SIG-M5 treated with dmso at 0.1 percent for 504 hours (cell line): Measurements from ENCODE around the gene CXCL6.
A peak's percentile ranks its signal among the peaks of the same experiment; 100 is the strongest.

Experiments used
- DNase-seq: peaks from one replicate; lab custom pipeline; 2025; ENCODE audit not compliant: unreplicated experiment; lab: John Stamatoyannopoulos, UW

CXCL6 gene

DNA sequence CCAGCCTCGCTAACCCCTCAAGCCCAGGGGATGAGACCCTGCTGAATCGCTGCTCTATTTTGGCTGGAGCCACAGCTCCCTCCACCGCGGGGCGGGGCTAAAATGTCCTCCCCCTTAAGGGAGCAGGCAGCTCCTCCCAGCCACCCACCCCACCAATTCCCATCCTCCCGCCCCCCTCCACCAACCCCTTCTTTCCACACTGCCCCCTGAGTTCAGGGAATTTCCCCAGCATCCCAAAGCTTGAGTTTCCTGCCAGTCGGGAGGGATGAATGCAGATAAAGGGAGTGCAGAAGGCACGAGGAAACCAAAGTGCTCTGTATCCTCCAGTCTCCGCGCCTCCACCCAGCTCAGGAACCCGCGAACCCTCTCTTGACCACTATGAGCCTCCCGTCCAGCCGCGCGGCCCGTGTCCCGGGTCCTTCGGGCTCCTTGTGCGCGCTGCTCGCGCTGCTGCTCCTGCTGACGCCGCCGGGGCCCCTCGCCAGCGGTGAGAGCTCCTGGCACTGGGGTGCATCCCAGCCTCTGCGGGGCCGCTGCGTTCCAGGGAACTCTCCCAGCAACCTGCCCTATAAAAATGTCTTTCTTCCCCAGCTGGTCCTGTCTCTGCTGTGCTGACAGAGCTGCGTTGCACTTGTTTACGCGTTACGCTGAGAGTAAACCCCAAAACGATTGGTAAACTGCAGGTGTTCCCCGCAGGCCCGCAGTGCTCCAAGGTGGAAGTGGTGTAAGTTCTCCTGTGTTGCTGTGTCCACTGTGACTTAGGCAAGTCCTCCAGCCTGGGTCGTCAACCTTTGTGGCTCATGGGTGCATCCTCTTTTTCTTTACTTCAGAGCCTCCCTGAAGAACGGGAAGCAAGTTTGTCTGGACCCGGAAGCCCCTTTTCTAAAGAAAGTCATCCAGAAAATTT lies at the start of gene CXCL6:
Gene CXCL6, plus strand, starts transcription at position 306 of the 907 bp plus-strand sequence. Its CDS starts 73 bp downstream, at position 379.
- DNase-seq: no peak

DNA sequence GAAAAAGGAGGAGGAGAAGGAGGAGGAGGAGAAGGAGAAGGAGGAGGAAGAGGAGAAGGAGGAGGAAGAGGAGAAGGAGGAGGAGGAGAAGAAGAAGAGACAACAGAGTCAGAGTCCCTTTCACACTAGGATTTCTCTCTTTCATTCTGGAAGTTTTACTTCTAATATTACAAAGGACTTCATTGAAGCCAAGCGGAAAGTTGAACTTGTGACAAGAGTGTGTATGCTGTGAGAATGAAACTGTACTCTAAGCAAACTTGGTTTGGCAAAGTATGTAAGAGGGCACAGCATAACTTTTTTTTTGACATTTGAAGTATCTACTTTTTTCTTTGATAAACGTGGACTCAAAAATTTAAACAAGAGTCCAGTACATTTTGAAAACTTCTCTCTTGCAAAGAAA lies 48.1 kb upstream of the CXCL6 start:
- DNase-seq: no peak

DNA sequence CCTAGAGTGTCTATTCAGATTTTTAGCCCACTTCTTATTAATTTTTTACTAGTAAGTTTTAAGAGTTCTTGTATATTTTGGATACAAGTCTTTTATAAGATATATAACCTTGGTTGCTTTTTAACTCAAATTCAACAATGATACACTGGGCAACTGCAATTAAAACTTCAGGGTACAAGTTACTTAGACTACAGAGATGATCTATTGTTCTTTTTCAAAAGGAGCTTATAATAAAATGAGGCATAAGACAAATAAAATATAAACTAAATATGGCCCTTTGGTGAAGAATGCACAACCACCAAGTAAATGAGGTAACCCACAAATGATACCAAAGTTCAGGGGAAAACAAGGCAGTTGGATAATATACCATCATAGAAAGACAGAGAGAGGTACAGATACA lies 37.6 kb upstream of the CXCL6 start:
- no peak for DNase-seq

DNA sequence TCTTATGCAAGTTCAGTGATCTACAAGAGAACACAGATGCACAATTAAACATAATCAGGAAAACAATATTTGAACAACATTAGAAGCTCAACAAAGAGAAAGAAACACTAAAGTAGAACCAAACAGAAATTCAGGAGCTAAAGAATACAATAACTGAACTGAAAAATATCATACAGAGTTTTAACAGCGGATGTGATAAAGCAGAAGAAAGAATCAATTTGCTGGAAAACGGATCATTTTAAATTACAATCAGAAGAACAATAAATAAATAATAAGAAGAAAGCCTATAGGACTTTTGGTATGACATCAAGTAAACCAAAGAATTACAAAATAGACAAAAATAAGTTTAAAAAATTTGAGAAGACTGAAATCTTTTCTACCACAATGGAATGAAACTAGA lies 36.3 kb upstream of the CXCL6 start:
- no peak for DNase-seq

DNA sequence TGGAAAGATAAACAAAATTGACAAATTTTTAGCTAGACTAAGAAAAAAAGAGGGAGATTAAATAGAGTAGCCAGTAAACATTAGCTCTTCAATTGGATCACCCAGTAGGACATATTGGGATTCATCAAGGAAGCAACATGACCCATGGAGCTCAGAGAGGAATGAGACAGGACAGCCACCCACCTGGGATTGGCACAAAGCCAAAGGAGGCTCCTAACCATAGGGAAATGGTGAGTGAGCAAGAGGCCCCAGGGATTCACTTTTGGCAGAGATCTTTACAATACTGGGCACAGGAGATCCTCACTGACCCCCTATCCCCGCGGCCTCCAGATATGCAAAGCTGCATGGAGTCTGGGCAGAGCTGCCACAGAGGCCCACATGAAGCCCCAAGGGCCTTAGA lies 34.8 kb upstream of the CXCL6 start:
- DNase-seq: no peak

DNA sequence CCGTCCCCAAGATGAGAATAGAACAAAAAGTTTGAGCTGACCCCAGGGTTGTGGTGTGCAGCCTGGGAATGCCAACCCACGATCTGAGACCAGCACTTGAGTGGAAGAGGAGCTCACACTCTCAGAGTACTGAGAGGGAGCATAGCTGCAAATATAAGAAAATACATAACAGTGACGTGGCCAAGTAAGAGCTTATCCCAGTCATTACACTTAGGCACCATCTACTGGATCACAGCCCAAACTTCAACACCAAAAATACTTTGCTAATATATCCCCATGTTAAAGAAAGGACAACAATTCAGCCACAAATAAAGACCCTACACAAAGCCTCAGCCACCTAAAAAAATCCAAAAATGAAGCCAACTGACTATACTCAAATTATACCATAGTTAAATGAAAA lies 33.3 kb upstream of the CXCL6 start:
- peak; percentile 2 for DNase-seq

DNA sequence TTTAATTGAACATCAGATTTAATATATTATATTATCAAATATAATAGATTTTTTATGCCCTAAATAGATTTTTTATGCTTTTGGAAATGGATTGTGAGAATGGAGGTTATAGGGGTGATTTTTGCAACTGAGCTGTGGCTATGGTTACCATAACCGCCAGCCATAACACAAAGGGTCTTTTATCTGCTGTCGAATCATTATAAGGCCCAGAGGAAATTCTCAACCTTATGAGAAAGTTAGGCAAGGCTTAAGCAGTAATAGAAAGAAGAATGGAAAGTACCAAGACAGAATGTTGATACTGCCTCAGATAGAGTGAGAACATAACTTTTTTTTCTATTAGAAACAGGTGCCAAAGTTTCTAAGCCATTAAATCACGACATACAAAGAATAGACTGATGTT lies 26.3 kb upstream of the CXCL6 start:
- no peak for DNase-seq

DNA sequence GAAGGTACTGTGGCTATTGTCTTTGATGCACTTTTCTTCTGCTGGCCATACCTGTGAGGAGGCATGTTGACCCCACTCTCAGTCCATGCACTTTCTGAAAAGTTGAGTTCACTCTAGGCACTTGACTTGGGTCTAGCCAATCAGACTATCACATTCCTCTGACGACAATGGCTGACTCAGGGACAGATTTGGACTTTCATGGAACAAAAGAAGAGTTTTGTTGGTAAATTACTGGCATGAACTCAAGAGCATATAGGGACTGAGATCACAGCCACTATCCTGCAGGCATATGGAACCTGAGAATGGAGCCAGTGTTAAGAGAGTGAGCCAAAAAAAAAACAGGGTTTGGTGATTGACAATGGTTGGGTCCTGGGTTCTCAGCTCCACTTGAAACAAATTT lies 24.6 kb upstream of the CXCL6 start:
- DNase-seq: no peak

DNA sequence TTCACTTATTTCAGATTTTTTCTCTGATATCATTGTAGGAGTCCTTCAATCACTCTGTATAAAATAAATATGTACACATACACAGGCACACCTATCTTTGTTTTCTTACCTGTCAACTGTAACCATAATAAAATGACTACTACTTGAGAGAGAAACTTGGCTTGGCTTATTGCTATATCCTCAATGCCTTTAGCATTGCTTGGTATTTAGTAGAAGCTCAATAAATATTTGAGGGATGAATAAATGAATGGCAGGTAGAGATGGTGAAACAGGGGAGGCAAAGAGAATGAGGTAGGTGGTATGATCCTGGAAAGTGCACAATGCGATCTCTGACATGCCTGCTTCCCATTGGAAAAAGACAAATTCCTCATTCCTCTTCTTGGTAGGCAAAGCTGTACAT lies 21.8 kb upstream of the CXCL6 start:
- DNase-seq: no peak

DNA sequence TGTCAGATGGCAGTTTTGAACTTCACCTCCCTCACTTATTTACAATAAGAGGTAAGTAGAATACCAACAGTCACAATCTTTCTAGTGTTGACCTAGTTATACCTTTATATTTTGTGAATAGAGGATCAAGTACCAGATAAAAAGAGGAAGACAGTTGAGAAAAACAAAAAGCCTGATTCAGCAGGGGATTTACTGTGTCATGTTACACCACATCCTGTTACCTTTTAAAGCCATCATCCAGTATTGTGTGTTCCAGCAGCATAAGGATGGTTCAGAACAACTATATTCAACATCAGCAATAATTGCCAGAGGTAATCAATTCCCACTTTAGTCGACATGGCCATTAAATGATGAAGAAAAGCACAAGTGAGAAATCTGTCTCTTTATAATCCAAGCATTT lies 21.3 kb upstream of the CXCL6 start:
- DNase-seq: peak; percentile 45

DNA sequence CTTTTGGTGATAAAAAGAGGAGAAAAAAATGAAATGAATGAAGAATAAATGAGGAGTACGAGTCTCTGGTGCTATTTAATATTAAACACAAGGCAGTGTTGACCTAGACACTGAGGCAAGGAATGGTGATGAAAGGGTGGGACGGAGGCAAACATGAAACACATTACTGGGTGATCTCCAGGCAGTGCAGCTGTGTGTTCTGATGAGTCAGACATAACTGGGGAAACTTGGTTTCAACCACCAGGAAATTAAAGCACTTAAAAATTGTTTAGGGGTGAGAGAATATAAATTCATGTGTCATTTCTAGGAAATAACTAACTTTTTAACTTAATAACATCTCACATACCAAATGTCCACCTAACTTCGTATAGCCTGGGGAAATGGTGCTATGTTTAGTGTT lies 19.7 kb upstream of the CXCL6 start:
- no peak for DNase-seq

DNA sequence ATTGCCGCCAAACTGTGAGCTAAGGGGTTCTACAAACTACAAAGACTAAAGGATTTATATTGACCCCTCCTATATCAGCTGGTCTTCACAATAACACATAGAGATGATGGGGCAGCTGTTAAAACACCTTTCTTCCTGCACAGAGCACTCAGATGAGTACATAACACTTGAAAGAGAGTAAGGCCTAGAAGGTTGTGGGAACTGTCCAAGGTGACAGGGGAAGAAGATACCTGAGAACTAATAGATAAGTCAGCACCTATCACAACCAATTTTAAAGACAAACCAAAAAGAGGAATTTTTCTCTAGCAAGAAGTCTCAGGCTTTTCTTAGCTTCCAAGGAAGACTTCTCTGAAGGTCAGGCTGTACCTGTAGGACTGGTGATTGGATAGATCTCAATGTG lies 19.1 kb upstream of the CXCL6 start:
- DNase-seq: no peak

DNA sequence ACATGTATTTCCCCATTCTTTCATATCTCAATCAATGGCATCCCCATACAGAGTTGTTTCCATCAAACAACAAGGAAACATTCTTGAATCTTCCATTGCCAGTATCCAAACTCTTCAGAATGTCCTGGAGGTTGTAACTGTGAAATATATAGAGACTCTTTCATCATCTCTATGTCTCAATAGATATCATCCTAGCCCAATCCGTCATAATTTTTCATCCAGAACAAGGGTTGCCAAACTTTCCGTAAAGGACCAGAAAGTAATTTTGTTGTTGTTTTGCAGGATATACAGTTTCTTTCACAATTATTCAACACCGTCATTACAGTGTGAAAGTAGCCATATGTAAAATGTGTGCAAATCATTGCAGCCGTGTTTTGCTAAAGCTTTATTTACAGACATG lies 15.2 kb upstream of the CXCL6 start:
- peak; percentile 13 for DNase-seq

DNA sequence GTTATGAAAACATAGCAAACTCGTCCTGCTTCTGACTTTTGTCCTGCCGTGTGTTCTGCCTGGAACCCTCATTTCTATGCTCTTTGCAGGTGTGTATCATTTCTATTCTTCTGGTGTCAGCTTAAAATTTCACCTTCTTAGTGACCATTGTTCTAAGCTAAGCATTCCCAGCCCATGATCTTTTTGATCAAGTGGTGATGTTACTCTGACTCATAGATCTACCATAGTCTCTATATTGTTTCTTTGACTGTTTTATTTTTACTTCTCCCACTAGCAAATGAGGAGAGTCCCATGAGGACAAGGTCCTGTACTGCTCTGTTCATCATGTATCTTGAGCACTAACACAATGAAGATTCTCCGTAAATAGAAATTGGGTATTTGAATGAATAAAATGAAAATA lies 14.1 kb upstream of the CXCL6 start:
- DNase-seq: no peak

DNA sequence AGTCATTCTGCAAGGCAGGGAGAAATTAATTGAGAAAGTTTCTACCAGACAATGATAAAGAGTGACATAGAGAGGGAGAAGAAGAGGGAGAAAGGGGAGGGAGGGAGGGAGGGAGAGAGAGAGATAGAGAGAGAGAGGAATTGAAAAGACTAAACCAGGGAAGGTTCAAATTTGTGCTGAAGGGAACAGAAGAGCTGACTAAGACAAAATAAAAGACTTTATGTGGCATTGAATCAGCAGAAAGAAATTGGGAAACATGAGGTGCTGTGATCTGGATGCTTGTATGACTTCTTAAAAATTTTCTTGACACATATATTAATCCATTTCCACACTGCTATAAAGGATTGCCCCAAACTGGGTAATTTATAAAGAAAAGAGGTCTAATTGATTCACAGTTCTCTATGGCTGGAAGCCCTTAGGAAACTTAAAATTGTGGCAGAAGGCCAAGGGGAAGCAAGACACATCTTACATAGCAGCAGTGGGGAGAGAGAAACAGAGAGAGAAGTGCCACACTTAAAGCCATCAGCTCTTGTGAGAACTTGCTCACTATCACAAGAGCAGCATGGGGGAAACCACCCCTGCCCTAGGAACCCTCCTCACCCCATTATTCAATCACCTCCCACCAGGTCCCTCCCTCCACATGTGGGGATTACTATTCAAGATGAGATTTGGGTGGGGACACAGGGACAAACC lies 13.5 kb upstream of the CXCL6 start:
- DNase-seq: no peak

DNA sequence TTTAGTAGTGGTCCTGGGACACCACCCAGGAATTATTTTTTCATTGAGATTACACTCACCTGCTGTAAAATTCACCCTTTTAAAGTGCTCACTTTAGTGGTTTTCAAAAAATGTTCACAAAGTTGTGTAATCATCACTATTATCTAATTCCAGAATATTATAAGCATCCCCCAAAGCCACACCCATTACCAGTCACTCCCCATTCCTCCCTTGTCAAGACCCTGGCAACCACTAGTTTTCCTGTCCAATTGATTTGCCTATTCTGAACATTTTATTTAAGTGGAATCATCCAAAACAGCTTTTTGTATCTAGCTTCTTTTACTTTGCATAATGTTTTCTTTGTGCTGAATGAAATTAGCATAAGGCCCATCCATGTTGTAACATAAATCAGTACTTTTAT lies 12.7 kb upstream of the CXCL6 start:
- no peak for DNase-seq

DNA sequence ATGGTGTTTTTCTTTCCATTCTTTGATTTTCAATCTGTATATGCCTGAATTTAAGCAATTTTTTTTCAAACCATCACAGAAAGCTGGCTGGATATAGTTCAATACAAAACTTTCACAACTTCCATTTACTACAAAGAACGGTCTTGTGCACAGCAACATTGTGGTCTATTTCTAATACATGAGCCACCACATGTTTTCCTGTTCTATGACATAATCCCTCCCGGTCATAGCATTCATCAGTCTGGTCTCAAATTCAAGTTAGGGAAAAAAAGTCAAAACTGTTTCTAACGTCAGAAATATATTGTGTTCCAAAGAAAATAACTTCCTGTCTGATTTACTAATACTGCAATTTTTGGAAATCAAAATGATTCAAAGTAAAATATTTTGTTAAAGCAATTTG lies 7.5 kb upstream of the CXCL6 start:
- DNase-seq: peak; percentile 77

DNA sequence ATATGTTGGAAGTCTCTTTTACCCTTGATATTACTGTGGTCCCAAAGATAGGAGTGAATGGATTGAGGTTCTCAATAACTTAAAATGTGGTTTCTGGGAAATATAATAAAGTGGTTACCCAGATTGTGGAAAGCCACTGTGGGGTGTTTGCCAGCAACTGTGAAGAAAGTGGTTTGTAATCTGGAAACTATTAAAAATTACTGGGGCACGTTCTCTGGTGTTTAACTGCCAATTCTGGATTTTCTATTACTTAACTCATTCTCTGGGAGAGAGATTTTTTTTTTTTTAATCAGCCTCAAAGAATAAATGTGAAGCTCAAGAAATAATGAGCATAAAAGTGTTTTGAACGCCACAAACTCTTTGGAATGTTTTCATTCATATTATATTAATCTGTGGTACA lies 4.9 kb upstream of the CXCL6 start:
- no peak for DNase-seq

DNA sequence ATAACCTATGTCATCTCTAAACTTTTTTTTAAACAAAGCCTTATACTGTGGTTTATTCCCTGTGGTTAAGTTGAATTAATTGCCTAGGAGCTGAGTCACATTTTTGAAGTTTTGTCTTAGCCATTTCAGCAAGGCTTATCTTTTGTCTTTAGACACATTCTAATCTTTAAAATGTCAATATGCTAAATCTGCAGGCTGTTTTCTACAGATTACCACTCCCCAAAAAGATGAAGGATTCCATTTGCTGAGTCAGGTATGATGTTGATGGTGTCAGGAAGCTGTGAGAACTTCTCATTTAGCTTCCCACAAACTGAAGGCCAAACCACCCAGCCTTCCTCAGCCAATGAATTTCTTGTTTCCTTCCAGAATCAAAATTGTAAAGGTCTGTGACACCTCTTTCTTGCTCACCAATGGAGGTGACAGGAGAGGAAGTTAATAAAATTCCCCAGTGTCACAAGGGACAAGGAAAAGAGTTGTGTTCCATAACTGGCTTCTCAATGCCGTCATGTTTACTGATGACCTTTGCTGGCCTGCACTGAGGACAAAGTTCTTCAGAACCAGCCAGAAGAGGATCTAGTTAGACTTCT lies 3.7 kb upstream of the CXCL6 start:
- DNase-seq: no peak

DNA sequence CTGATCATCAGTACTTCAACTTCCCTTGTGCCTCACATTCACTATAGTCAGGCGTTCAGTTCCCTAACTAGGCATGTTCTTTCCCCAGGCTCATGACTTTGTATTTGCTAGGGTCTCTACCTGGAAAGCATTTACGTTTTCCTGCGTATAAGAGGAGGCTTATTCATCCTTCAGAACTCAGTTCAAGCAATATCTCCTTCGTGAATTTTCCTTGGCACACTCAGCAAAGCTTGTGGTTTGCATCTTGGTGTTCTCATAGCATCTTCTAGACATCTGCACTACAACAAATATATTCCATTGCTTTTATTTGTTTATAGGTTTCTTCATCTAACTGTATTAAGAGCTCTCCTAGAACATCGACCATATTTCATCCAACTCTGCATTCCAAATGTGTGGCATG lies 2.6 kb downstream of the CXCL6 start:
- no peak for DNase-seq

DNA sequence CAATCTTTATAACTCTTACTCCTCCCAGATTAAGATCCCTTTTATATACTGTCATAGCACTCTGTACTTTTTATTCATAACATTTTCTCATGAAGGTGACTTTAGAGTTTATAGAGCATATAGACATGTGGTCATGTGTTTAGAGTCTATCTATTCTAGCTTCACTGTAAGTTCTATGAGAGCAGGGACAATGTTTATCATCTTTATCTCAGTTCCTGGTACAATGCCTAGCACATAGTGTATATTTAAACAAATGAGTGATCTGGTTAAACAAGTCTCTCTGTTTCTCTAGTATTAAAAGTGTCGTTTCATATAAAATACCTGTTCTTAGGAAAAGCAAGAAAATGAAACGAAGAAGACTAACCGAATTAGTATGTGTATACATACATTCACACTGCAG lies 3.2 kb downstream of the CXCL6 start:
- DNase-seq: no peak

DNA sequence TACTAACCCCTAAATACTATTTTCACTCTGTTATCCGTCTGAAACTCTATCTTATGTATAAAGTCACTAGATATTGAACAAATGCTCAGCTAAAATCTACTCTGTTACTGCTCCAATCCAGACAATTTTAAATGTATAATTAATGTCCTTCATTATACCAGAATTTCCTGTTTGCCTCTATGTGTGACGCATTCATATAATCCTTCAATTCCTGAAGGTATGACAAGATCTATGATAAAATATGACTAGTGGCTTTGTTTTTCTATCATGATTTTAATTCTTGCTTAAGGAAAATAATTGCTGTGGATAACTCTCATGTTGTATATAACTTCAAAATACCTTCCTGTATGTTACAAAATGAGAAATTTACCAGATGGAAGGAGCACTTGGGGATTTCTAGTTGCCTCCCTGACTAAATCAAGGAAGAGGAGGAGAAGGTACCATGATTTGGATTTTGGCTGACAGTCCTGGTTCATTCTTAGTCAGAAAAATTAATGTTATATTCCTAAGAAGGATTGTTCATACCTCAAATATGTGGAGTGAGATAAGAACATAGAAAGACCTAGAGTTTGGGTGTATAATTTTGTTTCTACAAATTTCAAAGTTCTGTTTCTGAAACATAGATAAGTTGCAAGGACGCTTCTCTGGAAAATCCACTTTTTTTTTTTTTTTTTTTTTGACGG lies 4.9 kb downstream of the CXCL6 start:
- DNase-seq: no peak
